ENCODE measurements around the gene GUK1.

- TF ChIP-seq POLR2A (IDR thresholded peaks at IDR 0.05; ENCODE audit: low read depth, low read length) (no peak), CTCF (conservative IDR thresholded peaks at IDR 0.05; ENCODE audit: low read depth, low read length) (no peak), RFX5 (IDR thresholded peaks at IDR 0.05; ENCODE audit: low read depth, low read length) (no peak), BHLHE40 (IDR thresholded peaks at IDR 0.05; ENCODE audit: low read depth, low read length) (no peak), RAD21 (IDR thresholded peaks at IDR 0.05; ENCODE audit: low read length) (no peak), RCOR1 (IDR thresholded peaks at IDR 0.05; ENCODE audit: insufficient replicate concordance, low read length) (no peak), MAZ (IDR thresholded peaks at IDR 0.05; ENCODE audit: borderline replicate concordance, low read depth, low read length) (no peak), FOS (IDR thresholded peaks at IDR 0.05; ENCODE audit: low read depth, low read length) (no peak), MAFK (IDR thresholded peaks at IDR 0.05; ENCODE audit: low read depth, low read length) (no peak), SMC3 (IDR thresholded peaks at IDR 0.05; ENCODE audit: low read depth, low read length) (no peak), MXI1 (IDR thresholded peaks at IDR 0.05; ENCODE audit: borderline replicate concordance, low read depth, low read length) (no peak), USF2 (IDR thresholded peaks at IDR 0.05; ENCODE audit: low read depth, low read length) (no peak), CEBPB (IDR thresholded peaks at IDR 0.05; ENCODE audit: low read depth, low read length) (no peak)
These were observed 18.3 kb downstream of the GUK1 start for GRCh38 chr1:228158151-228159007.
